A673 (cell line): ENCODE measurements around the gene TCF12. TPM values are rescaled to one million over a fixed set of nuclear protein-coding genes. Genes with fewer than 3 reads are reported as not detected.

Experiments
- BruUV-seq: library from RNA; stranded (reverse); fragments of 400-500 nt; replicated peaks from 2 replicates; lab custom pipeline; 2021; lab: Mats Ljungman, UMichigan
- CTCF ChIA-PET: fragments of 300-600 bp; sonication (Branson Sonifier 250); formaldehyde crosslinking; loops from one replicate; lab custom pipeline; 2022; ENCODE audit warnings: antibody characterized with exemption; lab: Charles Lee
- POLR2A ChIA-PET: fragments of 300-600 bp; sonication (Branson Sonifier 250); formaldehyde crosslinking; loops from one replicate; lab custom pipeline; 2022; ENCODE audit warnings: antibody characterized with exemption; ENCODE audit not compliant: low non-redundant PET; lab: Charles Lee
- DNase-seq: peaks from one replicate; pipeline ENCODE4 v3.0.0-alpha.2; 2015; ENCODE audit warnings: low spot score
- H3K27ac ChIP-seq: fragments of 200-600 bp; sonication (generic); 2 replicates; pipeline ENCODE4 v1.5.1; 2016; ENCODE audit warnings: mixed run types, low read depth, mild to moderate bottlenecking, mixed read lengths, antibody characterized with exemption, low read length; ENCODE audit not compliant: poor library complexity, severe bottlenecking
- H3K27me3 ChIP-seq: fragments of 200-600 bp; sonication (generic); replicated peaks from 2 replicates; pipeline ENCODE4 v1.6.1; 2017; ENCODE audit warnings: mixed run types, low read depth, mild to moderate bottlenecking, mixed read lengths, antibody characterized with exemption, low read length; ENCODE audit not compliant: insufficient read depth, poor library complexity
- H3K36me3 ChIP-seq: fragments of 200-600 bp; sonication (generic); 2 replicates; pipeline ENCODE4 v1.6.1; 2016; ENCODE audit warnings: mixed run types, mild to moderate bottlenecking, mixed read lengths, antibody characterized with exemption, low read length; ENCODE audit not compliant: insufficient read depth, poor library complexity, severe bottlenecking
- H3K4me1 ChIP-seq: fragments of 200-600 bp; sonication (generic); 2 replicates; pipeline ENCODE4 v1.6.1; 2017; ENCODE audit warnings: mixed run types, mild to moderate bottlenecking, mixed read lengths, antibody characterized with exemption, low read length; ENCODE audit not compliant: insufficient read depth, poor library complexity, severe bottlenecking
- H3K4me3 ChIP-seq: fragments of 200-600 bp; sonication (generic); 2 replicates; pipeline ENCODE4 v1.5.1; 2016; ENCODE audit warnings: low read depth, mixed run types, mild to moderate bottlenecking, mixed read lengths, low read length; ENCODE audit not compliant: poor library complexity, severe bottlenecking
- H3K9me3 ChIP-seq: fragments of 200-600 bp; sonication (generic); 2 replicates; pipeline ENCODE4 v1.6.1; 2016; ENCODE audit warnings: mixed run types, low read depth, mild to moderate bottlenecking, mixed read lengths, antibody characterized with exemption, low read length; ENCODE audit not compliant: poor library complexity, severe bottlenecking
- EZH2 ChIP-seq: fragments of 200-600 bp; sonication (generic); IDR thresholded peaks from 2 replicates; pipeline ENCODE4 v1.6.1; 2017; ENCODE audit warnings: borderline replicate concordance, low read depth, mild to moderate bottlenecking, mixed read lengths, antibody characterized with exemption, low read length; ENCODE audit not compliant: poor library complexity, severe bottlenecking
- intact Hi-C: fragments of 100-400 bp; cut with micrococcal nuclease; formaldehyde crosslinking; loops from one replicate; pipeline ENCODE4 v1.10.0; 2022; ENCODE audit not compliant: unreplicated experiment
- total RNA-seq: library from RNA; stranded (reverse); gene quantifications from 2 replicates; pipeline ENCODE4 v1.2.3, GENCODE V29; 2021
- TF ChIP-seq, protein P1 (sequence below): fragments of 300-800, 200-600 bp; sonication (generic); conservative IDR thresholded peaks from 2 replicates; pipeline ENCODE4 v1.5.1; 2017; ENCODE audit warnings: low read depth, mild to moderate bottlenecking, antibody characterized with exemption, low read length, moderate library complexity, mixed read lengths

TCF12 gene
- total RNA-seq, 1 experiment from 2014 or later: 351 TPM

DNA sequence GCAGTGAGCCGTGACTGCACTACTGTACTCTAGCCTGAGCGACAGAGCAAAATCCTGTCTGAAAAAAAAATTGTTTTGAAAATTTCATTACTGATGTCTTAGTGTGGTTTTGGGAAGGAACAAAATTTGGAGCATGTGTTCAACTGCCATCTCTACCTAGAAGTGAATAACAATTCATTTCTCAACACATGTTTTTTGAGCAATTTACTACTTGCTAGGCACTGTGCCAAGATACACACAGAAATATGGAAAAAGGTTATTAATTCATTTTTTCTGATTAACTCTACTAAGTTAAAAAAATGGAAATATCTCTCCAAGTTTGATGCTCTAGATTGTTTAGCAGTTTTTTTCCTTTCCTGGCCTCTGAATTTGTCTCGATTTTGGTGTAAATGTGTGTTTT, 5.2 kb upstream of the TCF12 start:
- H3K27me3 ChIP-seq: no peaks in the 10 kb centered on the region
- no peak for DNase-seq
- BruUV-seq: no TSS peak
- no peak overlapping the region for H3K4me3 ChIP-seq
- H3K9me3 ChIP-seq: peaks cover 7% of the 10 kb centered on the region
- peaks cover 9% of the 10 kb centered on the region for H3K4me1 ChIP-seq
- peak overlapping the region; percentile 3 for H3K27ac ChIP-seq
- intact Hi-C loops: loop anchor here (10.0 kb wide), 1 partner anchor 612 kb away; no protein-coding TSS in a partner anchor
- H3K36me3 ChIP-seq: no peaks in the 10 kb centered on the region
- TF ChIP-seq EZH2: no peak
- TF ChIP-seq, protein P1, sequence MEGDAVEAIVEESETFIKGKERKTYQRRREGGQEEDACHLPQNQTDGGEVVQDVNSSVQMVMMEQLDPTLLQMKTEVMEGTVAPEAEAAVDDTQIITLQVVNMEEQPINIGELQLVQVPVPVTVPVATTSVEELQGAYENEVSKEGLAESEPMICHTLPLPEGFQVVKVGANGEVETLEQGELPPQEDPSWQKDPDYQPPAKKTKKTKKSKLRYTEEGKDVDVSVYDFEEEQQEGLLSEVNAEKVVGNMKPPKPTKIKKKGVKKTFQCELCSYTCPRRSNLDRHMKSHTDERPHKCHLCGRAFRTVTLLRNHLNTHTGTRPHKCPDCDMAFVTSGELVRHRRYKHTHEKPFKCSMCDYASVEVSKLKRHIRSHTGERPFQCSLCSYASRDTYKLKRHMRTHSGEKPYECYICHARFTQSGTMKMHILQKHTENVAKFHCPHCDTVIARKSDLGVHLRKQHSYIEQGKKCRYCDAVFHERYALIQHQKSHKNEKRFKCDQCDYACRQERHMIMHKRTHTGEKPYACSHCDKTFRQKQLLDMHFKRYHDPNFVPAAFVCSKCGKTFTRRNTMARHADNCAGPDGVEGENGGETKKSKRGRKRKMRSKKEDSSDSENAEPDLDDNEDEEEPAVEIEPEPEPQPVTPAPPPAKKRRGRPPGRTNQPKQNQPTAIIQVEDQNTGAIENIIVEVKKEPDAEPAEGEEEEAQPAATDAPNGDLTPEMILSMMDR: no peak
- POLR2A ChIA-PET: no interaction called here
- CTCF ChIA-PET: no interaction called here

DNA sequence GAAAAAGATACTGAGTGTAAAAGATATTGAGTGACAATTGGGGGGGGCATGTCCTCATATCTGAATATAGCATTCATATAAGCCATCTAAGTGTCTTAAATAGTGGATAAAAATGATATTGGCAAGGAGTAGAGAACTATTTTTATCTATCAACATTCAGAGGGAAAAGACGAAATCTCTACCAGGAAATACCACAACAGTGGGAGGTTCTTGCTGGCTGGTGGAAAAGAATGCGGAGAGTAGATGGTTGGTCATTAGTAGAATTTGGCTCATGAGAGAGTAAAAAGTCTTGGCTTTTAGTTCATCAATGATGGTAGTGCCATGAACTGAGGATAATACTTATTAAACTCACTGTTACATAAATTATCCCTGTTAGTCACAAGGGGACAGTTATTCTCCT, 4.8 kb upstream of the TCF12 start:
- Histone ChIP-seq H3K4me3 (no peak overlapping the region), H3K36me3 (no peaks in the 10 kb centered on the region), H3K9me3 (peaks cover 7% of the 10 kb centered on the region), H3K27me3 (no peaks in the 10 kb centered on the region), H3K27ac (peak overlapping the region; percentile 19), H3K4me1 (peaks cover 9% of the 10 kb centered on the region)
- POLR2A ChIA-PET: no interaction called here
- intact Hi-C loops: loop anchor here (10.0 kb wide), 1 partner anchor 611 kb away; no protein-coding TSS in a partner anchor
- no peak for TF ChIP-seq EZH2
- TF ChIP-seq, protein P1: no peak
- CTCF ChIA-PET: no interaction called here
- peak; percentile 71 for DNase-seq
- no TSS peak for BruUV-seq

DNA sequence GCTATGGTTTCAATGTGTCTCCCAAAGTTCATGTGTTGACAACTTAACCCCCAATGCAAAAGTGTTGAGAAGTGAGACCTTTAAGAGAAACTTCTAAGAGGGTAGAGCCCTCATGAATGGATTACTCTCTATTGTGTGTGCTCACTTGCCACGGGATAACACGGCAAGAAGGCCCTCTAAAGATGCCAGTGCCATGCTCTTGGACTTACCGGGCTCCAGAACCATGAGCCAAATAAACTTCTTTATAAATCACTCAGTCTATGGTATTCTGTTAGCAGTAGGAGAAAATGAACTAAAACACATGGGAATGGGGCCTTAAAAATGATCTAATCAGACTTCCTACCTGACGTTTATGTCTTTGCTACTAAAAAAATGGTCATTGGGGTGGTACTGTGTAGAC, 2.6 kb upstream of the TCF12 start:
- peaks cover 7% of the 10 kb centered on the region for H3K9me3 ChIP-seq
- no peaks in the 10 kb centered on the region for H3K27me3 ChIP-seq
- H3K4me3 ChIP-seq: no peak overlapping the region
- H3K36me3 ChIP-seq: peaks cover 5% of the 10 kb centered on the region
- ChIA-PET CTCF (no interaction called here), POLR2A (no interaction called here)
- H3K27ac ChIP-seq: no peak overlapping the region
- no TSS peak for BruUV-seq
- no peak for DNase-seq
- peaks cover 9% of the 10 kb centered on the region for H3K4me1 ChIP-seq
- TF ChIP-seq, protein P1: no peak
- no peak for TF ChIP-seq EZH2
- intact Hi-C loops: loop anchor here (5.0 to 10.0 kb wide), 2 partner anchors 301 to 609 kb away; no protein-coding TSS in a partner anchor
